ENCODE data around the gene ATP8B1. TPM values are rescaled to one million over a fixed set of nuclear protein-coding genes. Genes with fewer than 3 reads are reported as not detected.

ATP8B1 gene
- polyA plus RNA-seq, 1 experiment = 77.6 TPM

GRCh38 chr18:57787068-57787685 lies 15.9 kb downstream of the ATP8B1 start:
- ChIA-PET CTCF (no interaction called here), POLR2A (no interaction called here)
- TF ChIP-seq CTCF (IDR thresholded peaks at IDR 0.05; ENCODE audit: low read depth, low read length) = no peak
- Histone ChIP-seq H3K27ac (ENCODE audit: low read depth, low read length) (no peak overlapping the region), H3K27me3 (ENCODE audit: control insufficient read depth, insufficient read depth, low read length) (no peaks in the 10 kb centered on the region), H3K9me3 (ENCODE audit: control insufficient read depth, insufficient read depth, low read length) (no peaks in the 10 kb centered on the region), H3K4me3 (ENCODE audit: low read depth, low read length) (no peak overlapping the region)
- DNase-seq (ENCODE audit: low read depth, low spot score) = no peak

- no peak overlapping the region for H3K4me3 ChIP-seq (ENCODE audit: low read depth, low read length)
- H3K27ac ChIP-seq (ENCODE audit: low read depth, low read length) = no peak overlapping the region
- DNase-seq (ENCODE audit: low read depth, low spot score) = no peak
- TF ChIP-seq CTCF (IDR thresholded peaks at IDR 0.05; ENCODE audit: low read depth, low read length) = no peak
- ChIA-PET POLR2A (interaction anchor here (0.6 kb wide), 1 partner anchor 27 kb away, joined by 7 read pairs; no protein-coding TSS in a partner anchor), CTCF (no interaction called here)
- H3K9me3 ChIP-seq (ENCODE audit: control insufficient read depth, insufficient read depth, low read length) = no peaks in the 10 kb centered on the region
- no peaks in the 10 kb centered on the region for H3K27me3 ChIP-seq (ENCODE audit: control insufficient read depth, insufficient read depth, low read length)
These were observed 17.2 kb downstream of the ATP8B1 start for GRCh38 chr18:57785751-57786437.

DNA sequence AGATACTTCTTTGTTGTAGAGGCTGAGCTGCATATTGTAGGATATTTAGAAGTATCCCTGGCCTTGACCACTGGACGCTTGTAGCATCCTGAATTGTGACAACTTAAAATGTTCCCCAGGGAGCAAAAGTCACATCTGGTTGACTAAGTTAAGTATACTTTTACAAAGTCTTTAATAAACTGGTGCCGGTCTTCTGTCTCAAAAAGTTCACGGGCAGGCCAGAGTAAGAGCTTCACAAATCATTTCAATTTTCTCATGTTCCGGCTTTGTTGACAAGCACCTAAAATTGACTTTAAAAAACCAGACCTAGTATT lies 18.4 kb downstream of the ATP8B1 start:
- CTCF ChIA-PET = no interaction called here

DNA sequence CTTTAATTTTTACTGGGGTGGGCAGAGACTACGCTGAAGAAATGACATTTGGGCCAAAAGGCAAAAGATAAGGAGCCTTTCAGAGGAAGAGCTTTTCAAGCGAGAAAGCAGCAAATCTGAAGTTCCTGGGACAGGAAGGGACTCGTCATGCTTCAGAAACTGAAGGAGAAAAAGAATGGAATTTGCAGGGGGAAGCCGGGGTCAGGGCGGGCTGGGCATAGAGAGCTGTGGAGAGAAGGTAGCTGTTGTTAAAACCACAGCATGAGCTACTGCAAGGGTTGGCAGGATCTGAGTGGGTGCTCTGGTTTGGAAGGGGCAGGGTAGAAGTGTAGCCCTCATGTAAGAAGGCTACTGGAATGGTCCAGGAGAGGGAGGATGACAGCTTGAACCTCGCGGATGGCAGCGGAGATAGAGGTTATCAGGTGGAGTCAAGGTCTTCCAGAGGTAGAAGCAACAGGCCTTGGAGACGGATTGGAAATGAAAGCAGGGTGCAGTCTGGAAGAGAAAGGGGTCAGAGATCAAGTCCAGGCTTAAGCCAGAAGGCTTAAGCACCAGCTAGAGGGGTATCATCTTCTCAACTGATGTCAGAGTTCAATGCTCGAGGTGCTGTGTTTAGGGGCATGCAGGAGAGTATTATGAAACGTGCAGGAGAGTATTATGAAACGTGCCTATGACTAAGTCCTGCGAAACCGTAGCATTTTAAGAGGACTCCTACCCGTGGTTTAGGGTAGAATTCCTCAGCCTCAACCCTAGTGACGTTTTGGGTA lies 18.9 kb downstream of the ATP8B1 start:
- H3K9me3 ChIP-seq (ENCODE audit: control insufficient read depth, insufficient read depth, low read length) = no peaks in the 10 kb centered on the region
- H3K4me3 ChIP-seq (ENCODE audit: low read depth, low read length) = no peak overlapping the region
- ChIA-PET POLR2A (interaction anchor here (0.6 to 1.2 kb wide), 3 partner anchors 9 to 89 kb away, joined by 3 to 6 read pairs (median 4); no protein-coding TSS in a partner anchor), CTCF (no interaction called here)
- peak overlapping the region; percentile 83 for H3K27ac ChIP-seq (ENCODE audit: low read depth, low read length)
- TF ChIP-seq CTCF (IDR thresholded peaks at IDR 0.05; ENCODE audit: low read depth, low read length) = no peak
- no peaks in the 10 kb centered on the region for H3K27me3 ChIP-seq (ENCODE audit: control insufficient read depth, insufficient read depth, low read length)
- no peak for DNase-seq (ENCODE audit: low read depth, low spot score)

More for the DNA sequence above, 18.4 kb downstream of the ATP8B1 start:
- TF ChIP-seq CTCF (IDR thresholded peaks at IDR 0.05; ENCODE audit: low read depth, low read length) = no peak
- DNase-seq (ENCODE audit: low read depth, low spot score) = no peak
- no peaks in the 10 kb centered on the region for H3K27me3 ChIP-seq (ENCODE audit: control insufficient read depth, insufficient read depth, low read length)
- no peaks in the 10 kb centered on the region for H3K9me3 ChIP-seq (ENCODE audit: control insufficient read depth, insufficient read depth, low read length)
- no peak overlapping the region for H3K4me3 ChIP-seq (ENCODE audit: low read depth, low read length)
- POLR2A ChIA-PET = no interaction called here
- no peak overlapping the region for H3K27ac ChIP-seq (ENCODE audit: low read depth, low read length)

DNA sequence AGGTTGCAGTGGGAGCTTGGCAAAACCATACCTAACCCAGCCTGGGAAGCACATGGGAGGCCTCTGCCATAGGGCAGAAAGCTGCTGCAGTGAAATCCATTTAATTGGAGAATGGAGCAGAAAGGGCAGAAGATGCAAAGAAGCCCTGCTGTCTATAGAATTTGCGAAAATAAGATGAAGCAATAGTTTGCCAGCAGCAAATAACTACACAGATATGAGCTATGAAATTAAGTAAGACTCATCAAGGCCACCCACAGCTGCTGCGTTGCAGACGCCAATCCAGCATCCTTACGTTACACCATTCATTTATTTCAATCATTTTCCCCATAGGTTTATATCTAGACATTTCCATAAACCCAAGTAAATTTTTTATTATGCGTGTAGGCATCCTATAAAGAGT lies 21.1 kb downstream of the ATP8B1 start:
- no peak for DNase-seq (ENCODE audit: low read depth, low spot score)
- Histone ChIP-seq H3K9me3 (ENCODE audit: control insufficient read depth, insufficient read depth, low read length) (0 out of 2 replicates have a peak, but pooled peaks cover 6% of the 10 kb centered on the region), H3K4me3 (ENCODE audit: low read depth, low read length) (no peak overlapping the region), H3K27ac (ENCODE audit: low read depth, low read length) (peak overlapping the region; percentile 92), H3K27me3 (ENCODE audit: control insufficient read depth, insufficient read depth, low read length) (no peaks in the 10 kb centered on the region)
- POLR2A ChIA-PET = no interaction called here
- TF ChIP-seq CTCF (IDR thresholded peaks at IDR 0.05; ENCODE audit: low read depth, low read length) = no peak
- CTCF ChIA-PET = interaction anchor here (1.0 kb wide), 1 partner anchor 261 kb away, joined by 3 read pairs; the partner anchor contains the start of gene NEDD4L

Measured in AG04450 (cell line).